ENCODE measurements around the gene SHISAL2B.

DNA sequence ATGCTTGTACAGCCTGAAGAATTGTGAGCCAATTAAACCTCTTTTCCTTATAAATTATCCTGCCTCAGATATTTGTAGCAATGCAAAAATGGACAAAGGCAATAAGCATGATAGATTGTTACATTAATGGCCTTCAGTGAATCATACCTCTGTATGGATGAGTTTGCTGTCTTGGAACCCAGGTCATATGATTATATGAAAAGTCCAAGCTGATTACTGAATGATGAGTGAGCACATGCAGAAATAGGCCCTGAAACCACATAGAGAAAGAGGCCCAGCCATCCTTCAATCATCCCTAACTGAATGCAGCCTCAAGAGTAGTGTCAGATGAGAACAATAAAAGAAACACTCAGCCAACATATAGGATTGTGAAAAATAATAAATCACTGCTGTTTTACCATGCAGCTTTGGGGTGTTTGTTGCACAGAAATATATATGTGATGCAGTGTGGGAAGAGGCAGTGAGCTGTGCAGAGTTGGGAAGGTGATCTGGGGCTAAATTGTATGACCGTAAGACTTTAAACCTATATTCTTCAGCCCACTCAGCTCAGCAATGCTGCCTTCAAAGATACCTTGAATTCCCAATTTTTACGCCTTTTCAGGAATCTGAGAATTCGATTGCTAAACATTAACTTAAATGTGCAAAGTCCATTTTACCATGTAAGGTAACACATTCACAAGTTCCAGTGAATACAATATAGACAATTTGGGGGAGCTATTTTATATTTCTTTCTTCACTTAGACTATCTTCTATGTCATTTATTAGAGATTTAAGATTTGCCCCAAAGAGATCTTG, 36.3 kb upstream of the SHISAL2B start:
- TF ChIP-seq, protein P1, sequence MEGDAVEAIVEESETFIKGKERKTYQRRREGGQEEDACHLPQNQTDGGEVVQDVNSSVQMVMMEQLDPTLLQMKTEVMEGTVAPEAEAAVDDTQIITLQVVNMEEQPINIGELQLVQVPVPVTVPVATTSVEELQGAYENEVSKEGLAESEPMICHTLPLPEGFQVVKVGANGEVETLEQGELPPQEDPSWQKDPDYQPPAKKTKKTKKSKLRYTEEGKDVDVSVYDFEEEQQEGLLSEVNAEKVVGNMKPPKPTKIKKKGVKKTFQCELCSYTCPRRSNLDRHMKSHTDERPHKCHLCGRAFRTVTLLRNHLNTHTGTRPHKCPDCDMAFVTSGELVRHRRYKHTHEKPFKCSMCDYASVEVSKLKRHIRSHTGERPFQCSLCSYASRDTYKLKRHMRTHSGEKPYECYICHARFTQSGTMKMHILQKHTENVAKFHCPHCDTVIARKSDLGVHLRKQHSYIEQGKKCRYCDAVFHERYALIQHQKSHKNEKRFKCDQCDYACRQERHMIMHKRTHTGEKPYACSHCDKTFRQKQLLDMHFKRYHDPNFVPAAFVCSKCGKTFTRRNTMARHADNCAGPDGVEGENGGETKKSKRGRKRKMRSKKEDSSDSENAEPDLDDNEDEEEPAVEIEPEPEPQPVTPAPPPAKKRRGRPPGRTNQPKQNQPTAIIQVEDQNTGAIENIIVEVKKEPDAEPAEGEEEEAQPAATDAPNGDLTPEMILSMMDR (IDR thresholded peaks at IDR 0.05; ENCODE audit: insufficient read depth, low read length, poor library complexity, severe bottlenecking), result no peak
- TF ChIP-seq EZH2phosphoT487 (conservative IDR thresholded peaks at IDR 0.05; ENCODE audit: low read length), result no peak

All from SU-DHL-6 (cell line).